KMS-11 (cell line): ENCODE data around the gene NAA30.
"Not testable (repeated sequence)": the region's sequence is repeated elsewhere in the genome, so short reads cannot be mapped to it uniquely, and the experiment has no call there.

ENCODE experiments used
- H2AFZ ChIP-seq: fragments of 200-600 bp; sonication (generic); 2 replicates; pipeline ENCODE4 v1.6.1; 2016; ENCODE audit warnings: antibody characterized with exemption, mixed run types, low read depth
- H3K27ac ChIP-seq: fragments of 200-600 bp; sonication (generic); 2 replicates; pipeline ENCODE4 v1.6.1; 2016; ENCODE audit warnings: mild to moderate bottlenecking, mixed run types
- H3K27me3 ChIP-seq: fragments of 200-600 bp; sonication (generic); 2 replicates; pipeline ENCODE4 v1.6.1; 2017; ENCODE audit warnings: mild to moderate bottlenecking, low read depth, mixed run types, moderate library complexity; ENCODE audit not compliant: insufficient read depth
- H3K36me3 ChIP-seq: fragments of 200-600 bp; sonication (generic); 2 replicates; pipeline ENCODE4 v1.6.1; 2017; ENCODE audit warnings: mild to moderate bottlenecking, mixed run types; ENCODE audit not compliant: insufficient read depth
- H3K4me1 ChIP-seq: fragments of 200-600 bp; sonication (generic); 2 replicates; pipeline ENCODE4 v1.6.1; 2016; ENCODE audit warnings: mild to moderate bottlenecking, low read depth, mixed run types; ENCODE audit not compliant: poor library complexity, severe bottlenecking
- H3K4me2 ChIP-seq: fragments of 200-600 bp; sonication (generic); 2 replicates; pipeline ENCODE4 v1.7.0; 2016; ENCODE audit warnings: mild to moderate bottlenecking, mixed run types
- H3K4me3 ChIP-seq: fragments of 200-600 bp; sonication (generic); IDR thresholded peaks from 2 replicates; pipeline ENCODE4 v1.6.1; 2017; ENCODE audit warnings: low read depth, low read length, mixed read lengths; ENCODE audit not compliant: insufficient read depth
- H3K79me2 ChIP-seq: fragments of 200-600 bp; sonication (generic); 2 replicates; pipeline ENCODE4 v1.6.1; 2016; ENCODE audit warnings: low read depth, mixed run types; ENCODE audit not compliant: insufficient read depth
- H3K9ac ChIP-seq: fragments of 200-600 bp; sonication (generic); 2 replicates; pipeline ENCODE4 v1.6.1; 2016; ENCODE audit warnings: mild to moderate bottlenecking, mixed run types
- H4K20me1 ChIP-seq: fragments of 200-600 bp; sonication (generic); 2 replicates; pipeline ENCODE4 v1.6.1; 2016; ENCODE audit warnings: mild to moderate bottlenecking, mixed run types; ENCODE audit not compliant: insufficient read depth
- TF ChIP-seq, protein P1 (sequence below): fragments of 200-600 bp; sonication (generic); conservative IDR thresholded peaks from 2 replicates; pipeline ENCODE4 v1.6.1; 2017; ENCODE audit warnings: low read depth, mild to moderate bottlenecking, antibody characterized with exemption, low read length, moderate library complexity, mixed read lengths

The NAA30 gene

DNA sequence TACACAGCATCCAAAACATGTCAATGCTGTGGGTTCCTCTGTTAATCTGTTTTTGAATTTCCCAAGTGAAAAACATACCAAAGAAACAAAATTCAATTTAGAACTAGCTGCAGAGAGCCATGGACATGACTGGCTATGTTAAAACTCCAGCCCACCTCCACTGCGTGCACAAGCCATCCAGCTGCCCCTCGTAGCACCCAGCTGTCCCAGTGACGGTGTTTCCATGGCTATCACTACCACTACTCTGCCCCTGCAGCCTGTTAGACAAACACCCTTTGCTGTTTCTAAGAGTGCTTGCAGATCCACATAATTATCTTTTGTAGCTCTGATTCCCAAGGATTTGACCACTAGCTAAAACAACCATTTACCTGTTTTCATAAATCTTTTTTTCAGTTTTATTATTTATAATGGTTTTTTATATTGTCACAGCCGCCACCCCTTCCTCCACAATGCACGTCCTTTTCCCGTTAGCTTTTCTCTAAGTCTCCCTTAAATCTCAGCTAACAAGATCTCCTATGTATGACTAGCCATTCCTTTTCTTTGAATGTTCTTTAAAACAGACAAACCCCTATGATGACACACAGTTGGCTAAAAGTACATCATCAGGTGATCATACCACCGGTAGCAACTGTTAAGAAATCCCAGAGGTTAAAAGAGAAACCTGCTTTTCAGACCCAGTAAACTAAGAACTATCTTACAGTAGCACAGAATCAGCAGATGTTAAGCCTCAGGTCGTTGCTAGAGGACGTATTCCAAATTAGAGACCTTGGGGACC lies 37.8 kb upstream of the NAA30 start:
- Histone ChIP-seq H3K4me2 (no peak overlapping the region), H2AFZ (no peak overlapping the region), H4K20me1 (no peaks in the 10 kb centered on the region), H3K36me3 (no peaks in the 10 kb centered on the region), H3K79me2 (no peaks in the 10 kb centered on the region), H3K27ac (no peak overlapping the region), H3K4me1 (no peaks in the 10 kb centered on the region), H3K27me3 (no peaks in the 10 kb centered on the region), H3K4me3 (no peak overlapping the region), H3K9ac (no peak overlapping the region)
- TF ChIP-seq, protein P1, sequence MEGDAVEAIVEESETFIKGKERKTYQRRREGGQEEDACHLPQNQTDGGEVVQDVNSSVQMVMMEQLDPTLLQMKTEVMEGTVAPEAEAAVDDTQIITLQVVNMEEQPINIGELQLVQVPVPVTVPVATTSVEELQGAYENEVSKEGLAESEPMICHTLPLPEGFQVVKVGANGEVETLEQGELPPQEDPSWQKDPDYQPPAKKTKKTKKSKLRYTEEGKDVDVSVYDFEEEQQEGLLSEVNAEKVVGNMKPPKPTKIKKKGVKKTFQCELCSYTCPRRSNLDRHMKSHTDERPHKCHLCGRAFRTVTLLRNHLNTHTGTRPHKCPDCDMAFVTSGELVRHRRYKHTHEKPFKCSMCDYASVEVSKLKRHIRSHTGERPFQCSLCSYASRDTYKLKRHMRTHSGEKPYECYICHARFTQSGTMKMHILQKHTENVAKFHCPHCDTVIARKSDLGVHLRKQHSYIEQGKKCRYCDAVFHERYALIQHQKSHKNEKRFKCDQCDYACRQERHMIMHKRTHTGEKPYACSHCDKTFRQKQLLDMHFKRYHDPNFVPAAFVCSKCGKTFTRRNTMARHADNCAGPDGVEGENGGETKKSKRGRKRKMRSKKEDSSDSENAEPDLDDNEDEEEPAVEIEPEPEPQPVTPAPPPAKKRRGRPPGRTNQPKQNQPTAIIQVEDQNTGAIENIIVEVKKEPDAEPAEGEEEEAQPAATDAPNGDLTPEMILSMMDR: no peak

DNA sequence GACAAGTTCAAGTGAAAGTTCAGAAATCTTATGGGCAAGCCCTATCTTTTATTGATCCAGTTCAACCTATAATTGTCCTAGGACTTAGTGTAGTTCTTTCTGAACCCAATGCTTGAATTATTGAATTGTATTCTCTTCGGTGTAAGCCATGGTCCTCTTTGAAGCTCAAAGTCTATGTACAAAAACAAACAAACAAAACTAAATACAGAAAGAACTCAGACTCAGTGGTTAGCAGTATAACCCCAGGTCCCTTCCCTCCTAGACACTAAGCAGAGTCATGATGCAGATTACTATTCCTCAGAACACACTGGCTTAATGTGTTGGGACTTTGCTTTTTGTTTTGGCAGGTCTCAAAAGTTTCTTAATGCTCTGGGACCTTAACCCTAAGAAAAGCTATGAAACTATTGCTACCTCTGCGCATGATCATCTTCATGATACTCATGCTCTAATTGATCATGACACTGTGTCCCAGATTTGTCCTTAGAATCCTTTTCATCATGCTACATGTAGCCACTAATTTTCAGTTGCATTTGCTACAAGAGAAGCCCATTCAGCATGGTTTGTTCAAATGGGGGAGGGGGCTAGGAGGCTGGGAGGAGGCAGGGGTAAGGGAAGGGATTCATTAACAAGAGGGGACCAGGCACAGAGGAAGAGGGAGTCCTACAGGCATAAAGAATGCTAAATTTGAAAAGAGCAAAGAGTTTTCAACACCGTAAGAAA lies 35.1 kb upstream of the NAA30 start:
- H3K27ac ChIP-seq: no peak overlapping the region
- no peaks in the 10 kb centered on the region for H3K79me2 ChIP-seq
- no peaks in the 10 kb centered on the region for H4K20me1 ChIP-seq
- H3K27me3 ChIP-seq: no peaks in the 10 kb centered on the region
- H3K36me3 ChIP-seq: no peaks in the 10 kb centered on the region
- TF ChIP-seq, protein P1: no peak
- no peak overlapping the region for H3K4me2 ChIP-seq
- no peak overlapping the region for H2AFZ ChIP-seq
- H3K4me3 ChIP-seq: no peak overlapping the region
- no peaks in the 10 kb centered on the region for H3K4me1 ChIP-seq
- no peak overlapping the region for H3K9ac ChIP-seq

DNA sequence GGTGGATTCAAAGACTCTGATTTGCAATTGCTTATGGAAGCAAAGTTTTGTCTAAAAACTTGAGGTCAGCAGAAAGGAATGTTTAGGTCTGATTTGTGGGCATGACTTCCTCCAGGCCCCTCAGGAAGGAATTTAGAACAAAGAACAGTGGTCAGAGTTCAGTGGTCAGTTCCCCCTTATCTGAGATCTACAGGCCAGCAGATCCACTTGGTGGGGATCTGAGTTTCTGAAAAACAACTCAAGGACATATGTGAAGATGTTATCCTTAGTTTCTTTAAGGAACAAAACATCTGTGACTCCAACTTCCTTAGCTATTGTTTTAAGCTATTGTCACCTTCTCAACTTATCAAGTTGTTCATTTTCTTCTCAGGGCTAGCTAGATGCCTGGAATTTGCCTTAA lies 28.0 kb upstream of the NAA30 start:
- Histone ChIP-seq H3K4me3 (no peak overlapping the region), H3K27ac (no peak overlapping the region), H3K36me3 (no peaks in the 10 kb centered on the region), H3K79me2 (no peaks in the 10 kb centered on the region), H4K20me1 (no peaks in the 10 kb centered on the region), H3K4me1 (peaks cover 43% of the 10 kb centered on the region), H3K27me3 (no peaks in the 10 kb centered on the region), H3K9ac (no peak overlapping the region), H2AFZ (no peak overlapping the region), H3K4me2 (no peak overlapping the region)
- TF ChIP-seq, protein P1: no peak

DNA sequence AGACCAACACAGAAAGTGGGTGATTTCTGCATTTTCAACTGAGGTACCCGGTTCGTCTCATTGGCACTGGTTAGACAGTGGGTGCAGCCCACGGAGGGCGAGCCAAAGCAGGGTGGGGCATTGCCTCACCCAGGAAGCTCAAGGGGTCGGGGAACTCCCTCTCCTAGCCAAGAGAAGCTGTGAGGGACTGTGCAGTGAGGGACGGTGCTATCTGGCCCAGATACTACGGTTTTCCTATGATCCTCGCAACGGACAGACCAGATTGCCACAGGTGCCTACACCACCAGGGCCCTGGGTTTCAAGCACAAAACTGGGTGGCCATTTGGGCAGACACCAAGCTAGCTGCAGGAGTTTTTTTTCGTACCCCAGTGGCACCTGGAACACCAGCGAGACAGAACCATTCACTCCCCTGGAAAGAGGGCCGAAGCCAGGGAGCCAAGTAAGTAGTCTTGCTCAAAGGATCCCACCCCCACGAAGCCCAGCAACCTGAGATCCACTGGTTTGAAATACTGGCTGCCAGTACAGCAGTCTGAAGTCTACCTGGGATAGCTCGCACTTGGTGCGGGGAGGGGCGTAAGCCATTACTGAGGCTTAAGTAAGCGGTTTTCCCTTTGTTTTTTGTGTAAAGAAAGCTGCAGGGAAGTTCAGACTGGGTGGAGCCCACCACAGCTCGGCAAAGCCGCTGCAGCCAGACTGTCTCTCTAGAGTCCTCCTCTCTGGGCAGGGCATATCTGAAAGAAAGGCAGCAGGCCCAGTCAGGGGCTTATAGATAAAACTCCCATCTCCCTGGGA lies 25.5 kb upstream of the NAA30 start:
- no peak overlapping the region for H3K9ac ChIP-seq
- no peaks in the 10 kb centered on the region for H3K79me2 ChIP-seq
- peak overlapping the region; percentile 66; the same call in 1 of the 2 replicates for H3K27ac ChIP-seq
- no peaks in the 10 kb centered on the region for H3K36me3 ChIP-seq
- peaks cover 43% of the 10 kb centered on the region for H3K4me1 ChIP-seq
- no peak overlapping the region; the same call in 1 of the 2 replicates for H3K4me2 ChIP-seq
- no peaks in the 10 kb centered on the region for H3K27me3 ChIP-seq
- no peaks in the 10 kb centered on the region for H4K20me1 ChIP-seq
- H2AFZ ChIP-seq: no peak overlapping the region; the same call in 1 of the 2 replicates
- TF ChIP-seq, protein P1: no peak
- no peak overlapping the region for H3K4me3 ChIP-seq

DNA sequence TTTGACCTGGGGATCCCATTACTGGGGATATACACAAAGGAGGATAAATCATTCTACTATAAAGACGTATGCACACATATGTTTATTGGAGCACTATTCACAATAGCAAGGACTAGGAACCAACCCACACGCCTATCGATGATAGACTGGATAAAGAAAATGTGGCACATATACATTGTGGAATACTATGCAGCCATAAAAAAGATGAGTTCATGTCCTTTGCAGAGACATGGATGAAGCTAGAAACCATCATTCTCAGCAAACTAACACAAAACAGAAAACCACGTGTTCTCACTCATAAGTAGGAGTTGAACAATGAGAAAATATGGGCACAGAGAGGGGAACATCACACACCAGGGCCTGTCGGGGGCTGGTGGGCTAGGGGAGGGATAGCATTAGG lies 20.2 kb upstream of the NAA30 start:
- H3K4me3 ChIP-seq, H2AFZ ChIP-seq, H3K27me3 ChIP-seq, H3K4me2 ChIP-seq, H4K20me1 ChIP-seq, H3K79me2 ChIP-seq, H3K27ac ChIP-seq, H3K36me3 ChIP-seq, H3K9ac ChIP-seq: not testable (repeated sequence)
- peaks cover 37% of the 10 kb centered on the region for H3K4me1 ChIP-seq
